ENCODE measurements around the gene RTEL1.

- TF ChIP-seq CTCF (IDR thresholded peaks at IDR 0.05) (no peak), POLR2A (IDR thresholded peaks at IDR 0.05) (no peak)
Measured at GRCh38 chr20:63698739-63699465, 40.8 kb downstream of the RTEL1 start.
